Measurements from ENCODE around the gene GALNT3.

The GALNT3 gene

GRCh38 chr2:165776013-165776412 is 18.0 kb downstream of the GALNT3 start:
- H3K9me3 ChIP-seq (ENCODE audit: control insufficient read depth, low read depth, low read length), result no peaks in the 10 kb centered on the region
- H3K36me3 ChIP-seq (ENCODE audit: control insufficient read depth, low read depth, low read length), result no peaks in the 10 kb centered on the region
- H3K4me3 ChIP-seq (ENCODE audit: low read length), result no peak overlapping the region
- H3K9ac ChIP-seq (ENCODE audit: low read length), result no peak overlapping the region
- no peaks in the 10 kb centered on the region for H3K27me3 ChIP-seq (ENCODE audit: control insufficient read depth, insufficient read depth, low read length)
- peaks cover 15% of the 10 kb centered on the region for H3K4me1 ChIP-seq (ENCODE audit: control insufficient read depth, low read depth, low read length)
- H3K27ac ChIP-seq (ENCODE audit: low read length), result no peak overlapping the region

- Histone ChIP-seq H3K4me1 (ENCODE audit: control insufficient read depth, low read depth, low read length) (peaks cover 15% of the 10 kb centered on the region), H3K27me3 (ENCODE audit: control insufficient read depth, insufficient read depth, low read length) (no peaks in the 10 kb centered on the region), H3K9me3 (ENCODE audit: control insufficient read depth, low read depth, low read length) (no peaks in the 10 kb centered on the region), H3K27ac (ENCODE audit: low read length) (no peak overlapping the region), H3K36me3 (ENCODE audit: control insufficient read depth, low read depth, low read length) (no peaks in the 10 kb centered on the region), H3K4me3 (ENCODE audit: low read length) (no peak overlapping the region), H3K9ac (ENCODE audit: low read length) (no peak overlapping the region)
Measured at GRCh38 chr2:165773684-165774083, 20.4 kb downstream of the GALNT3 start.

GRCh38 chr2:165772183-165772582 is 21.9 kb downstream of the GALNT3 start:
- Histone ChIP-seq H3K9ac (ENCODE audit: low read length) (no peak overlapping the region), H3K27ac (ENCODE audit: low read length) (no peak overlapping the region), H3K36me3 (ENCODE audit: control insufficient read depth, low read depth, low read length) (no peaks in the 10 kb centered on the region), H3K4me1 (ENCODE audit: control insufficient read depth, low read depth, low read length) (peaks cover 6% of the 10 kb centered on the region), H3K4me3 (ENCODE audit: low read length) (no peak overlapping the region), H3K27me3 (ENCODE audit: control insufficient read depth, insufficient read depth, low read length) (no peaks in the 10 kb centered on the region), H3K9me3 (ENCODE audit: control insufficient read depth, low read depth, low read length) (no peaks in the 10 kb centered on the region)

- Histone ChIP-seq H3K27ac (ENCODE audit: low read length) (no peak overlapping the region), H3K4me3 (ENCODE audit: low read length) (no peak overlapping the region), H3K4me1 (ENCODE audit: control insufficient read depth, low read depth, low read length) (peaks cover 14% of the 10 kb centered on the region), H3K9me3 (ENCODE audit: control insufficient read depth, low read depth, low read length) (no peaks in the 10 kb centered on the region), H3K27me3 (ENCODE audit: control insufficient read depth, insufficient read depth, low read length) (no peaks in the 10 kb centered on the region), H3K9ac (ENCODE audit: low read length) (no peak overlapping the region), H3K36me3 (ENCODE audit: control insufficient read depth, low read depth, low read length) (peaks cover 2% of the 10 kb centered on the region)
Measured at GRCh38 chr2:165766326-165766927, 27.6 kb downstream of the GALNT3 start.

GRCh38 chr2:165762723-165763122 is 31.3 kb downstream of the GALNT3 start:
- H3K27me3 ChIP-seq (ENCODE audit: control insufficient read depth, insufficient read depth, low read length), result no peaks in the 10 kb centered on the region
- no peak overlapping the region for H3K27ac ChIP-seq (ENCODE audit: low read length)
- peaks cover 10% of the 10 kb centered on the region for H3K36me3 ChIP-seq (ENCODE audit: control insufficient read depth, low read depth, low read length)
- H3K4me3 ChIP-seq (ENCODE audit: low read length), result no peak overlapping the region
- H3K4me1 ChIP-seq (ENCODE audit: control insufficient read depth, low read depth, low read length), result peaks cover 16% of the 10 kb centered on the region
- peak overlapping the region; percentile 25 for H3K9ac ChIP-seq (ENCODE audit: low read length)
- no peaks in the 10 kb centered on the region for H3K9me3 ChIP-seq (ENCODE audit: control insufficient read depth, low read depth, low read length)

GRCh38 chr2:165757906-165758675 is 36.0 kb downstream of the GALNT3 start:
- H3K9me3 ChIP-seq (ENCODE audit: control insufficient read depth, low read depth, low read length), result no peaks in the 10 kb centered on the region
- H3K27ac ChIP-seq (ENCODE audit: low read length), result no peak overlapping the region
- H3K9ac ChIP-seq (ENCODE audit: low read length), result no peak overlapping the region
- no peaks in the 10 kb centered on the region for H3K27me3 ChIP-seq (ENCODE audit: control insufficient read depth, insufficient read depth, low read length)
- H3K36me3 ChIP-seq (ENCODE audit: control insufficient read depth, low read depth, low read length), result peaks cover 21% of the 10 kb centered on the region
- H3K4me3 ChIP-seq (ENCODE audit: low read length), result no peak overlapping the region
- H3K4me1 ChIP-seq (ENCODE audit: control insufficient read depth, low read depth, low read length), result peaks cover 16% of the 10 kb centered on the region

- no peaks in the 10 kb centered on the region for H3K4me1 ChIP-seq (ENCODE audit: control insufficient read depth, low read depth, low read length)
- no peak overlapping the region for H3K27ac ChIP-seq (ENCODE audit: low read length)
- no peak overlapping the region for H3K9ac ChIP-seq (ENCODE audit: low read length)
- H3K9me3 ChIP-seq (ENCODE audit: control insufficient read depth, low read depth, low read length), result no peaks in the 10 kb centered on the region
- peaks cover 29% of the 10 kb centered on the region for H3K36me3 ChIP-seq (ENCODE audit: control insufficient read depth, low read depth, low read length)
- no peak overlapping the region for H3K4me3 ChIP-seq (ENCODE audit: low read length)
- H3K27me3 ChIP-seq (ENCODE audit: control insufficient read depth, insufficient read depth, low read length), result no peaks in the 10 kb centered on the region
Measured at GRCh38 chr2:165746501-165746900, 47.5 kb downstream of the GALNT3 start.

- Histone ChIP-seq H3K9ac (ENCODE audit: low read length) (no peak overlapping the region), H3K4me1 (ENCODE audit: control insufficient read depth, low read depth, low read length) (no peaks in the 10 kb centered on the region), H3K27me3 (ENCODE audit: control insufficient read depth, insufficient read depth, low read length) (no peaks in the 10 kb centered on the region), H3K27ac (ENCODE audit: low read length) (no peak overlapping the region), H3K9me3 (ENCODE audit: control insufficient read depth, low read depth, low read length) (no peaks in the 10 kb centered on the region), H3K4me3 (ENCODE audit: low read length) (no peak overlapping the region), H3K36me3 (ENCODE audit: control insufficient read depth, low read depth, low read length) (peaks cover 29% of the 10 kb centered on the region)
Measured at GRCh38 chr2:165745916-165746315, 48.1 kb downstream of the GALNT3 start.

GRCh38 chr2:165743442-165743841 is 50.6 kb downstream of the GALNT3 start:
- Histone ChIP-seq H3K27ac (ENCODE audit: low read length) (no peak overlapping the region), H3K4me3 (ENCODE audit: low read length) (no peak overlapping the region), H3K9me3 (ENCODE audit: control insufficient read depth, low read depth, low read length) (peaks cover 2% of the 10 kb centered on the region), H3K4me1 (ENCODE audit: control insufficient read depth, low read depth, low read length) (no peaks in the 10 kb centered on the region), H3K27me3 (ENCODE audit: control insufficient read depth, insufficient read depth, low read length) (no peaks in the 10 kb centered on the region), H3K36me3 (ENCODE audit: control insufficient read depth, low read depth, low read length) (peaks cover 14% of the 10 kb centered on the region), H3K9ac (ENCODE audit: low read length) (no peak overlapping the region)

- H3K36me3 ChIP-seq (ENCODE audit: control insufficient read depth, low read depth, low read length), result no peaks in the 10 kb centered on the region
- H3K4me3 ChIP-seq (ENCODE audit: low read length), result no peak overlapping the region
- H3K27ac ChIP-seq (ENCODE audit: low read length), result no peak overlapping the region
- no peak overlapping the region for H3K9ac ChIP-seq (ENCODE audit: low read length)
- no peaks in the 10 kb centered on the region for H3K9me3 ChIP-seq (ENCODE audit: control insufficient read depth, low read depth, low read length)
- H3K4me1 ChIP-seq (ENCODE audit: control insufficient read depth, low read depth, low read length), result no peaks in the 10 kb centered on the region
- no peaks in the 10 kb centered on the region for H3K27me3 ChIP-seq (ENCODE audit: control insufficient read depth, insufficient read depth, low read length)
Measured at GRCh38 chr2:165725421-165725820, 68.6 kb downstream of the GALNT3 start.

- Histone ChIP-seq H3K4me1 (ENCODE audit: control insufficient read depth, low read depth, low read length) (no peaks in the 10 kb centered on the region), H3K9ac (ENCODE audit: low read length) (no peak overlapping the region), H3K27me3 (ENCODE audit: control insufficient read depth, insufficient read depth, low read length) (no peaks in the 10 kb centered on the region), H3K9me3 (ENCODE audit: control insufficient read depth, low read depth, low read length) (no peaks in the 10 kb centered on the region), H3K4me3 (ENCODE audit: low read length) (no peak overlapping the region), H3K36me3 (ENCODE audit: control insufficient read depth, low read depth, low read length) (no peaks in the 10 kb centered on the region), H3K27ac (ENCODE audit: low read length) (no peak overlapping the region)
Measured at GRCh38 chr2:165720511-165720910, 73.5 kb downstream of the GALNT3 start.
